ENCODE measurements around the gene HNMT. TPM values are rescaled to one million over a fixed set of nuclear protein-coding genes. Genes with fewer than 3 reads are reported as not detected.

The HNMT gene
- total RNA-seq, 1 experiment from 2014 or later = 4.1 TPM

DNA sequence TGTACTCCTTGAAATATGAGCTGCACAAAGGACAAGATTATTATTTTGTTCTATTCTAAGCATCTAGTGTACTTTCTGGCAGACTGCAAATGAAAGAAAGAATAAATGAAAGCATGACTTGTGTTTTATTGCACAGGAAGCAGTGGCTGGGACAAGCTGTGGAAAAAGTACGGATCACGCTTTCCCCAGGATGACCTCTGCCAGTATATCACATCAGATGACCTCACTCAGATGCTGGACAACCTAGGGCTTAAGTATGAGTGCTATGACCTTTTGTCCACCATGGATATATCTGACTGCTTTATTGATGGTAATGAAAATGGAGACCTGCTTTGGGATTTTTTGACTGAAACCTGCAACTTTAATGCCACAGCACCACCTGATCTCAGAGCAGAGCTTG, 49.4 kb downstream of the HNMT start:
- ChIA-PET POLR2A (no interaction called here), CTCF (no interaction called here)
- Histone ChIP-seq H3K27me3 (ENCODE audit: control insufficient read depth, insufficient read depth, low read length) (no peaks in the 10 kb centered on the region), H3K4me1 (ENCODE audit: control insufficient read depth, insufficient read depth, low read length) (no peaks in the 10 kb centered on the region), H3K4me3 (ENCODE audit: low read depth in 2 of 2, low read length in 2 of 2) (no peak overlapping the region), H3K36me3 (ENCODE audit: control insufficient read depth, insufficient read depth, low read length) (no peaks in the 10 kb centered on the region; the same call in 1 of the 2 replicates), H3K9me3 (ENCODE audit: control insufficient read depth, insufficient read depth, low read depth, low read length) (no peaks in the 10 kb centered on the region), H3K27ac (ENCODE audit: low read length) (no peak overlapping the region)
- in situ Hi-C loops (cut with HindIII; ENCODE audit: low pct_unique_long_range_greater_than_20kb, low sequenced_read_pairs) (no loop called here), intact Hi-C loops (cut with micrococcal nuclease; ENCODE audit: unreplicated experiment) (no loop called here)
- ATAC-seq = no peak
- BruUV-seq (replicated peaks) = no TSS peak
- no peak for DNase-seq (ENCODE audit: low read depth, low spot score)
- TF ChIP-seq SIN3A (IDR thresholded peaks at IDR 0.05; ENCODE audit: borderline replicate concordance, insufficient read depth, low read depth, low read length) = no peak
- TF ChIP-seq POLR2AphosphoS5 (IDR thresholded peaks at IDR 0.05; ENCODE audit: low read depth, low read length) = no peak
- TF ChIP-seq, protein P1, sequence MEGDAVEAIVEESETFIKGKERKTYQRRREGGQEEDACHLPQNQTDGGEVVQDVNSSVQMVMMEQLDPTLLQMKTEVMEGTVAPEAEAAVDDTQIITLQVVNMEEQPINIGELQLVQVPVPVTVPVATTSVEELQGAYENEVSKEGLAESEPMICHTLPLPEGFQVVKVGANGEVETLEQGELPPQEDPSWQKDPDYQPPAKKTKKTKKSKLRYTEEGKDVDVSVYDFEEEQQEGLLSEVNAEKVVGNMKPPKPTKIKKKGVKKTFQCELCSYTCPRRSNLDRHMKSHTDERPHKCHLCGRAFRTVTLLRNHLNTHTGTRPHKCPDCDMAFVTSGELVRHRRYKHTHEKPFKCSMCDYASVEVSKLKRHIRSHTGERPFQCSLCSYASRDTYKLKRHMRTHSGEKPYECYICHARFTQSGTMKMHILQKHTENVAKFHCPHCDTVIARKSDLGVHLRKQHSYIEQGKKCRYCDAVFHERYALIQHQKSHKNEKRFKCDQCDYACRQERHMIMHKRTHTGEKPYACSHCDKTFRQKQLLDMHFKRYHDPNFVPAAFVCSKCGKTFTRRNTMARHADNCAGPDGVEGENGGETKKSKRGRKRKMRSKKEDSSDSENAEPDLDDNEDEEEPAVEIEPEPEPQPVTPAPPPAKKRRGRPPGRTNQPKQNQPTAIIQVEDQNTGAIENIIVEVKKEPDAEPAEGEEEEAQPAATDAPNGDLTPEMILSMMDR (IDR thresholded peaks at IDR 0.05) = no peak
- no peak for TF ChIP-seq TCF7L2 (IDR thresholded peaks at IDR 0.05; ENCODE audit: low read depth, low read length)
- TF ChIP-seq, protein P2, sequence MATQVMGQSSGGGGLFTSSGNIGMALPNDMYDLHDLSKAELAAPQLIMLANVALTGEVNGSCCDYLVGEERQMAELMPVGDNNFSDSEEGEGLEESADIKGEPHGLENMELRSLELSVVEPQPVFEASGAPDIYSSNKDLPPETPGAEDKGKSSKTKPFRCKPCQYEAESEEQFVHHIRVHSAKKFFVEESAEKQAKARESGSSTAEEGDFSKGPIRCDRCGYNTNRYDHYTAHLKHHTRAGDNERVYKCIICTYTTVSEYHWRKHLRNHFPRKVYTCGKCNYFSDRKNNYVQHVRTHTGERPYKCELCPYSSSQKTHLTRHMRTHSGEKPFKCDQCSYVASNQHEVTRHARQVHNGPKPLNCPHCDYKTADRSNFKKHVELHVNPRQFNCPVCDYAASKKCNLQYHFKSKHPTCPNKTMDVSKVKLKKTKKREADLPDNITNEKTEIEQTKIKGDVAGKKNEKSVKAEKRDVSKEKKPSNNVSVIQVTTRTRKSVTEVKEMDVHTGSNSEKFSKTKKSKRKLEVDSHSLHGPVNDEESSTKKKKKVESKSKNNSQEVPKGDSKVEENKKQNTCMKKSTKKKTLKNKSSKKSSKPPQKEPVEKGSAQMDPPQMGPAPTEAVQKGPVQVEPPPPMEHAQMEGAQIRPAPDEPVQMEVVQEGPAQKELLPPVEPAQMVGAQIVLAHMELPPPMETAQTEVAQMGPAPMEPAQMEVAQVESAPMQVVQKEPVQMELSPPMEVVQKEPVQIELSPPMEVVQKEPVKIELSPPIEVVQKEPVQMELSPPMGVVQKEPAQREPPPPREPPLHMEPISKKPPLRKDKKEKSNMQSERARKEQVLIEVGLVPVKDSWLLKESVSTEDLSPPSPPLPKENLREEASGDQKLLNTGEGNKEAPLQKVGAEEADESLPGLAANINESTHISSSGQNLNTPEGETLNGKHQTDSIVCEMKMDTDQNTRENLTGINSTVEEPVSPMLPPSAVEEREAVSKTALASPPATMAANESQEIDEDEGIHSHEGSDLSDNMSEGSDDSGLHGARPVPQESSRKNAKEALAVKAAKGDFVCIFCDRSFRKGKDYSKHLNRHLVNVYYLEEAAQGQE (IDR thresholded peaks at IDR 0.05; ENCODE audit: insufficient read depth in 1 of 2, low read depth in 2 of 2, low read length in 1 of 2) = no peak

DNA sequence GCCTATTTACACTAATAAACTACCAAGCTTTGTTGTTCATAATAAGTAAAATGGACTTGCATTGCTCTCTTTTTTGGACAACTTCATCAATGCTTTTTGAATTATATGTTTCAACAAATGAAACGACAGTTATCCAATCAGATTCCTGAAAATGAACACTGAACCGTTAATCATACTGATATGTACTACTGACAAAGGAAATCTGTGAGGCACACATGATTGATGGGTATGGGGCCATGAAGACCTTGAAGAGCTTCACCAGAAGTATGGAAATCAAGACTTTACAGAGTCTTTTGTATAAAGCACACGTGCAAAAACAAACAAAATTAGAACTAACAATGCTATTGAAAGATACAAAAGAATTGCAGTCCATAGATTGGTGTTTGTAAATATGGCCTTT, 51.2 kb downstream of the HNMT start:
- POLR2A ChIA-PET = no interaction called here
- H3K9me3 ChIP-seq (ENCODE audit: control insufficient read depth, insufficient read depth, low read depth, low read length) = no peaks in the 10 kb centered on the region
- in situ Hi-C loops (cut with HindIII; ENCODE audit: low pct_unique_long_range_greater_than_20kb, low sequenced_read_pairs) = no loop called here
- no peak for DNase-seq (ENCODE audit: low read depth, low spot score)
- H3K4me1 ChIP-seq (ENCODE audit: control insufficient read depth, insufficient read depth, low read length) = no peaks in the 10 kb centered on the region
- no peak overlapping the region for H3K27ac ChIP-seq (ENCODE audit: low read length)
- BruUV-seq (replicated peaks) = no TSS peak
- CTCF ChIA-PET = no interaction called here
- no peak for ATAC-seq
- no peaks in the 10 kb centered on the region for H3K27me3 ChIP-seq (ENCODE audit: control insufficient read depth, insufficient read depth, low read length)
- intact Hi-C loops (cut with micrococcal nuclease; ENCODE audit: unreplicated experiment) = no loop called here
- TF ChIP-seq POLR2AphosphoS5 (IDR thresholded peaks at IDR 0.05; ENCODE audit: low read depth, low read length) (no peak), SIN3A (IDR thresholded peaks at IDR 0.05; ENCODE audit: borderline replicate concordance, insufficient read depth, low read depth, low read length) (no peak), TCF7L2 (IDR thresholded peaks at IDR 0.05; ENCODE audit: low read depth, low read length) (no peak)
- TF ChIP-seq, protein P1 (IDR thresholded peaks at IDR 0.05) = no peak
- TF ChIP-seq, protein P2 (IDR thresholded peaks at IDR 0.05; ENCODE audit: insufficient read depth in 1 of 2, low read depth in 2 of 2, low read length in 1 of 2) = no peak
- H3K36me3 ChIP-seq (ENCODE audit: control insufficient read depth, insufficient read depth, low read length) = no peaks in the 10 kb centered on the region; the same call in 1 of the 2 replicates
- no peak overlapping the region for H3K4me3 ChIP-seq (ENCODE audit: low read depth in 2 of 2, low read length in 2 of 2)
